Stomach (tissue), 4 donors: ENCODE results near the gene CASP9.

Source experiments
- CTCF ChIP-seq, 7 experiments: fragments of 450-650 bp in 4 of 7; fragments of 200-600 bp in 3 of 7; sonication (generic) in 3 of 7; IDR thresholded peaks; one replicate each; pipeline ENCODE4 v1.5.1; 2016 to 2019; ENCODE audit warnings: antibody characterized with exemption in 7 of 7, control low read depth in 2 of 7, mild to moderate bottlenecking in 1 of 7
- EP300 ChIP-seq: sonication (generic); formaldehyde crosslinking; IDR thresholded peaks from one replicate; pipeline ENCODE4 v1.6.1; 2017; ENCODE audit warnings: antibody characterized with exemption
- POLR2A ChIP-seq, 4 donors: fragments of 450-650 bp; IDR thresholded peaks; one replicate each; pipeline ENCODE4 v1.6.1; 2016; ENCODE audit warnings: antibody characterized with exemption in 4 of 4, control low read depth in 2 of 4, mild to moderate bottlenecking in 1 of 4, moderate library complexity in 1 of 4

- no peak for TF ChIP-seq POLR2A (IDR thresholded peaks at IDR 0.05)
- TF ChIP-seq CTCF (IDR thresholded peaks at IDR 0.05), result no peak
- no peak for TF ChIP-seq EP300
Observed at GRCh38 chr1:15446212-15446611, 77.8 kb downstream of the CASP9 start.
